NT2/D1 (cell line): ENCODE measurements around the gene SLC23A3.

ENCODE experiments used
- YY1 ChIP-seq: IDR thresholded peaks from 2 replicates; pipeline ENCODE4 v1.6.1; 2011; ENCODE audit not compliant: insufficient read length, insufficient read depth
- ZNF274 ChIP-seq: IDR thresholded peaks from 2 replicates; pipeline ENCODE4 v1.6.1; 2011; ENCODE audit warnings: mild to moderate bottlenecking, low read depth, low read length

- TF ChIP-seq YY1 (no peak), ZNF274 (no peak)
These were observed 4.5 kb downstream of the SLC23A3 start for GRCh38 chr2:219165058-219165911.
